ENCODE results near the gene GTF2H2C. TPM values are rescaled to one million over a fixed set of nuclear protein-coding genes. Genes with fewer than 3 reads are reported as not detected.

The GTF2H2C gene
- total and polyA plus RNA-seq, 2 donors (not counting 1 experiment from before 2014, with no cell fraction given) = 24.1 to 43.8 TPM

Other genes with a start within 250 kb of the GTF2H2C start
- gene CCDC125, start 227.4 kb upstream of the GTF2H2C start, total RNA-seq = 7.7 and 8.3 TPM in 2 replicates
- 2.2 and 4.2 TPM in 2 replicates for gene CCDC125, start 227.4 kb upstream of the GTF2H2C start, polyA plus RNA-seq
- 31.3 and 34.3 TPM in 2 replicates for gene AK6, start 190.7 kb upstream of the GTF2H2C start, total RNA-seq
- 51.8 and 55.1 TPM in 2 replicates for gene AK6, start 190.7 kb upstream of the GTF2H2C start, polyA plus RNA-seq
- gene TAF9, start 190.7 kb upstream of the GTF2H2C start, total RNA-seq = 73.2 and 114 TPM in 2 replicates
- gene TAF9, start 190.7 kb upstream of the GTF2H2C start, polyA plus RNA-seq = 154 and 169 TPM in 2 replicates
- gene RAD17, start 190.4 kb upstream of the GTF2H2C start, total RNA-seq = 20.5 and 30.1 TPM in 2 replicates
- gene RAD17, start 190.4 kb upstream of the GTF2H2C start, polyA plus RNA-seq = 14.9 and 16.3 TPM in 2 replicates
- gene MARVELD2, start 145.1 kb upstream of the GTF2H2C start, total RNA-seq = 1.3 and 2.5 TPM in 2 replicates
- gene MARVELD2, start 145.1 kb upstream of the GTF2H2C start, polyA plus RNA-seq = 2.9 and 5.1 TPM in 2 replicates
- 2.3 and 7.8 TPM in 2 replicates for gene OCLN, start 67.4 kb upstream of the GTF2H2C start, total RNA-seq
- 2.7 and 3.1 TPM in 2 replicates for gene OCLN, start 67.4 kb upstream of the GTF2H2C start, polyA plus RNA-seq